GM21447 (cell line): ENCODE measurements around the gene RAMP3.
A peak's percentile ranks its signal among the peaks of the same experiment; 100 is the strongest.
"Not testable (repeated sequence)": the region's sequence is repeated elsewhere in the genome, so short reads cannot be mapped to it uniquely, and the experiment has no call there.

ENCODE experiments used
- ATAC-seq: cut with Tn5 transposase; IDR thresholded peaks from one replicate; pipeline ENCODE4 v1.9.1; 2021; ENCODE audit not compliant: unreplicated experiment

RAMP3 gene, protein sequence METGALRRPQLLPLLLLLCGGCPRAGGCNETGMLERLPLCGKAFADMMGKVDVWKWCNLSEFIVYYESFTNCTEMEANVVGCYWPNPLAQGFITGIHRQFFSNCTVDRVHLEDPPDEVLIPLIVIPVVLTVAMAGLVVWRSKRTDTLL

DNA sequence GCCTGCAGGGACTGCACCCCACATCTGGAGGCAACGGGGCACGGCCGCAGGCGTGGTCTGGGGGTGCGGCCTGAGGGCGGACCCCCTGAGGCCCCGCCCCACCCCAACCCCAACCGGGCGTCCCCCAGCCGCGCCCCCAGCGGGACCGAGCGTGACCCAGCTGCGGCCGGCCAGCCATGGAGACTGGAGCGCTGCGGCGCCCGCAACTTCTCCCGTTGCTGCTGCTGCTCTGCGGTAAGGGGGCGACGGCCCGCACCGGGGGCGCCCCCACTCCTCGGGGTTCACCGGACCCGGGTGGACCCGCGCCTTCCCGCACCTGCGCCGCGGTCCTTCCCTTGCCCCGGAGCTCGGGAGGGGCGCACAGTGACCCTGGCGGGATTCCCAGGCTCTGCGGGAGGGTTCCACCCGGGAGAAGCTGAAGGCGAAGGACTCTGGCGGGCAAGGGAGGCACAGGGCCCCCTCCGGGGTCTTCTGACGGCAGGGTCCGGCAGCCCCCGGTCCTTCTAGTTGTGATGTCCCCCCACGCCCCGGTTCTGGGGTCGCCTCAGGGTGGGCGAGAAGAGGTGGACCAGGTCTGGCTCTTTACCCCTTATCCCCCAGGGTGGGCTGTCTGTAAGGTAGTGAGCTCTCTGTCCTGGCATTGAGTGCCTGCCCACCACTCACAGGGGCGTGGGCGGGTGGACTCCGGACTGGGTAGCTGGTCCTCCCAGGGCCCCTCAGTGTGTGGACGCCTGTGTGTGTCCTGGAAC is at the start of gene RAMP3:
Gene RAMP3, plus strand, starts transcription at position 139 of the 749 bp plus-strand sequence. Its CDS starts 38 bp downstream, at position 177.
- no peak for ATAC-seq

DNA sequence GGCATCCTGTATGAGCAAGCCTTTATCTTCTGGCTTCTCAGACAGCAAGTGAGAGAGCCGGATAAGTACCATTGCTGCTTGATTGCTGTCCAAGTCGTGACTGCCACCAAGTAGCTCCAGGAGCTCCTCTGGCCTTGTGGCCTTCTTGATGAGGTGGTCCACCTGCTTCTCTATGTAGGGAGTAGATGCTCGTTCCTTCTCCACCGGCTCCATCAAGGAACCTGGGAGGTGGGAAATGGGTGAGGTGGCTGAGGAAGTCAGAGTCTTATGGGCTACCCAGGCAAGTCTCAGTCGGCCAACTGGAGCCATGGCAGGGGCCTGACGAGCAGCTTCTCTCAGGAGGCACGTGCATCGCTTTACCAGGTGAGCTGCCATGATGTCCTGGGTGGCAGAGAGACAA is 48.7 kb upstream of the RAMP3 start:
- no peak for ATAC-seq

DNA sequence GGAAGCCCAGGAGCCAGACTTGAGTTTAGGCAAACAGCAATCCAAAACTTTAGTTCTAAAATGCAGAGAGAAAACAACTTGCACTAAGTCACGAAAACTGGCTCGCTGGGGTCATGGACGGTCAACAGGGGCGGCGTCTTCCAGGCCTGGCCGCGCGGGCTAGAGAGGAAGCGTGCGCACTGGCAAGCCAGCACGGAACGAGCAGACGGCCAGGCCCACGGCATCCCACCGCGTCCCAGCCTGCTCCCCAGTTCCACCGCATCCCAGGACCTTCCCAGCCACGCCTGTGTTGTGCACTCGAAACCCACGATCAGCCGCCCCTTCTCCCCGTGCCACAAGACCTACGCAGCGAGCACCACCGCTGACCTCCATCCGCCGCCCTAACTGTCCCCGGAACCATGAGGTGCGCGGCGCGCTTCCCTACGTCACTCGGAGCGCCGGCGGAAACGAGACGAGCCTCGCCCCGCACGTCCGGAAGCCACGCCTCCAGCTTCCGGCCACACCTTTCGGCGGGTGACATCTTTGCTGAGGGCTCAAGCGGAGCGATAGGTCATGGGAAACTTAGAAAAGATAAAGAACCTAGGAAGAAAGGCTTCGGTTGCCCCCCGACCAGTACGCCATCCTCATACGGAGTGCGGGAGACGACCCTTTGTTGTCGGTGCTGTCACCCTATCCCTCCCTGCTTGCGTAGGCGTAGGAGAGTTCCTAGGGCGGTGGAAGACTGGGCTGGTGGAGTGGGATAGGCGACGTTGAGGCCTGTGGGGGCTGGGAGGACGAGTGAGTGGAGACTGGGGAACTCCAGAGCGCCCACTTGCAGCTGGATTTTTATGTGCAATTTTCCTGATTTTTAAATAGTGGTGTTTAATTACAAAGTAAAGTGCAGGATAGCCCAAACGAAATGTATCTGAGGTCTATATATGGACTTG is 46.0 kb upstream of the RAMP3 start, which contains the start of gene TBRG4:
Gene TBRG4, minus strand, starts transcription at position 400 of the 926 bp plus-strand sequence. CDS start 2,460 bp downstream, outside the sequence.
- peak; percentile 93 for ATAC-seq

DNA sequence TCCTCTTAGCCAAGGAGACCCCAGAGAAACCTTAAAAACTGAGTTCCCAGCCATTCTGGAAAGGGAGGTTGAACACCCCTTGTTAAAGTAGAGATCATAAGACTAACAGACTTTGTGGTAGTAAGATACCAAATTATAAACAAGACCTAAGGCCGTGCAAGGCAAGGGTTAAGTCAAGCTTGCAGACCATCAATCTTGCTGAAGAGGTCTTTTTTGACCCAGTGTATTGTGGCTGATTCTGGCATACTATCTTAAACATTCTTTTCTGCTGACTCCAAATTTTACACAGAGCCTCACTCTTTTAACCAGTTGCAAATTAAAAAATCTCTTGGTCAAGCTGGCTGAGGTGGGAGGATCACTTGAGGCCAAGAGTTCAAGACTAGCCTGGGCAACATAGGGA is 44.9 kb upstream of the RAMP3 start:
- ATAC-seq = no peak

DNA sequence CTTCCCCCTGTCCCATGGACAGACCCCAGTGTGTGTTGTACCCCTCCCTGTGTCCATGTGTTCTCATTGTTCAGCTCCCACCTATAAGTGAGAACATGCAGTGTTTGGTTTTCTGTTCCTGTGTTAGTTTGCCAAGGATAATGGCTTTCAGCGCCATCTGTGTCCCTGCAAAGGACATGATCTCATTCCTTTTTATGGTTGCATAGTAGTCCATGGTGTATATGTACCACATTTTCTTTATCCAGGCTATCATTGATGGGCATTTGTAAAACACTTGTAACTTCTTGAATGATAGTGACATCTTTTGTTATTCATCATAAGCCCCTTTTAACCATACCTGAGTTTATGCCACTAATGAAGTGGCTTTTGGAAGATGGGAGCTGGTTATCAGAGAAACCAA is 43.3 kb upstream of the RAMP3 start:
- ATAC-seq = not testable (repeated sequence)

DNA sequence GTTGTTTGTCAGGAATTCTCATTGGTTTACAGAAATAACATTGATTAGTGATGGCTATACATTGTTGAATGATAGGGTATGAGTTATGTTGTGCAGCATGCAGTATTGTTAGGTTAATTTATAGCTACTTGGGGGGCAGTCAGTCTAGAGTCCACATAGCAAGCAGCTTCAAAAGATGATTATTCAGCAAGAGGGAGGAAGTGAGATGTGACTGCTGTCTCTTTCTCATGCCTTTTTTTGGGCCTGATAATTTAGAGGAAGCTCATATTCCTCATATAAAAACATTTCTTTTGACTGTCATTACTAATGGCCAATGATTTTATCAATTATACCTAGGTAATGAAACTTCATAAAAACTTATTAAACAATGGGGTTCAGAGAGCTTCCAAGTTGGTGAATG is 42.7 kb upstream of the RAMP3 start:
- ATAC-seq = no peak

DNA sequence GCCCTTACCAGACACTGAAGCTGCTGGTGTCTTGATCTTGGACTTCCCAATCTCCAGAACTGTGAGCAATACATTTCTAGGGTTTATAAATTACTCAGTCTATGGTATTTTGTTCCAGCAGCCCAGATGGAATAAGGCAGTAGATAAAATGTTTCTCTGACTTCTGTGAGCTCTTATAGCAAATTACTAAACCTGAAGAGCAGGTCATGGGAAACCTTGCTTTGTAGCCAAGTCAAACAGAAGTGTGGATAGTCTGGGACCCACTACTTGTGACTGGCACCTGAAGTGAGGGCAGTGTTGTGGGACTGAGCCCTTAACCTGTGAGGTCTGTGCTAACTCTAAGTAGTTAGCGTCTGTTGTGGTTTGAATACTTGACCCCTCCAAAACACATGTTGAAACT is 41.5 kb upstream of the RAMP3 start:
- no peak for ATAC-seq

DNA sequence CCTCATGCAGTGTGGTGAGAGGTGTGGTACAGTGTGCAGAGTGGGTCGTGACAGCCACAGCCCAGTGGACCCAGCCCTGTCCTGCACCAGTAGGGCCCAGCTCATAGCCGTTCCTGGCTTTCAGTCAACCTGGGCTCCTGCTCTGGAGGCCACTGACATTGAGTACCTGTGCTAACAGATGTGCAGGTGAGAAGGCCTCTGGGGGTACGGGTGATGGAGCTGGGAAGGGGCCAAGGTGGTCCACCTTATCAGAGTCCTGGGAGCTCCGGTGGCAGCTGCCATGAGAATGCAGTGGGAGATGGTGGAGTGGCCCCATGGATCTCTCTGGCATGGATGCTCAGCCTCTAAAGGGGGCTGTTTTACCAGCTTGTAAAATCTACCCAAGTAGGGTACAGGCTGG is 40.0 kb upstream of the RAMP3 start:
- no peak for ATAC-seq

DNA sequence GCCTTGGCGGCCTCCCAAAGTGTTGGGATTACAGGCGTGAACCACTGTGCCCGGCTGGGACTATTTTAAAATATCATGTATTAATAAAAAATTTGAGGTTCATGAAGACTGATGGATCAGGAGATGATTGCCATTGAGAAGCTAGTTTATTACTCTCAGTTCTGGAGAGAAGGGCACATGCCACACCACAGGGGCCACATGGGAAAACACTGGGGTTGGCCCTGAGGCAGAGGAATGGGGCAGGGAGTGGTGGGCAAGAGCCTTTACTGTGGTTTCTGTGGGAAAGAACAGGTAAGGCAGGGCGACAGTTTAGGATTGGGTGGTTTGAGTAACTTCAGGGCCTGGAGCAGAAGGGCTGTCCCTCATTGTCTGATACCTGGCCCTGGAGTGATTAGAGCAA is 39.3 kb upstream of the RAMP3 start:
- no peak for ATAC-seq

DNA sequence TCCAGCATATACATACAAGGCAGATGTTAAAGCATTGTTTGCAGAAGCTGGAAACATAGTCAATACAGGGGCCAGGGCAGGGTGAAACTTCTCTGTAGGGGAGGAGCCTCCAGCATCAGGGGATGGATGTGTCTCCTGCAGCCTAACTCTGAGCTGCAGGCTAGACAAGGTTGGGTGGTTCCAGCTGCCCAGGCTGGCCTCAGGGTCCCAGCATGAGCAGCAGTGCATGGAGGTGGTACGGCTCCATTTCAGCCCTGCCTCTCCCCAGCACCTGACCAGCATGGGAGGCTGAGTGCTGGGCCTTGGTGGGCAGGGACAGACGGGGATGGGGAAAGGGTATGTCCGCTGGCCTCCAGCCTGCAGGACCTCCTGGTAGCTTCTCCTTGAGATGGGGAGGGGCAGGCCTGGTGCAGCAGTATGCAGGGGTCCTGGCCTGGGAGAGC is 38.7 kb upstream of the RAMP3 start:
- no peak for ATAC-seq

DNA sequence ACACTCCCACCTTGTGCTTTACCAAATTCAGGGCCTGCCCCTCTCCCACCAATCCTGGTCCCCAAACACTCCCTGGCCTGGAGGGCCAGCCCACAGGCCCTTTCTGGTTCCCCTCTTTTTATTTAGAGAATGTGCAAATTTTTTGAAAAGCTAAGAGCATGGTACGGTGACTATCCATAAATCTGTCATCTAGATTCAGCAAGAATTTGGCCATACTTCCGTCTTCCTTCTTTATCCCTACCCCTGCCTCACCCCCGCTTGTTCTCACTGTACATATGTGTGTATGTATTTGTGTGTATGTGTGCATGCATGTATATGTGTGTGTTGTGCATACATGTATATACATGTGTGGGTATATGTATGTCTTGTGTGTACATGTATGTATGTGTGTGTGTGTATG is 38.0 kb upstream of the RAMP3 start:
- no peak for ATAC-seq

DNA sequence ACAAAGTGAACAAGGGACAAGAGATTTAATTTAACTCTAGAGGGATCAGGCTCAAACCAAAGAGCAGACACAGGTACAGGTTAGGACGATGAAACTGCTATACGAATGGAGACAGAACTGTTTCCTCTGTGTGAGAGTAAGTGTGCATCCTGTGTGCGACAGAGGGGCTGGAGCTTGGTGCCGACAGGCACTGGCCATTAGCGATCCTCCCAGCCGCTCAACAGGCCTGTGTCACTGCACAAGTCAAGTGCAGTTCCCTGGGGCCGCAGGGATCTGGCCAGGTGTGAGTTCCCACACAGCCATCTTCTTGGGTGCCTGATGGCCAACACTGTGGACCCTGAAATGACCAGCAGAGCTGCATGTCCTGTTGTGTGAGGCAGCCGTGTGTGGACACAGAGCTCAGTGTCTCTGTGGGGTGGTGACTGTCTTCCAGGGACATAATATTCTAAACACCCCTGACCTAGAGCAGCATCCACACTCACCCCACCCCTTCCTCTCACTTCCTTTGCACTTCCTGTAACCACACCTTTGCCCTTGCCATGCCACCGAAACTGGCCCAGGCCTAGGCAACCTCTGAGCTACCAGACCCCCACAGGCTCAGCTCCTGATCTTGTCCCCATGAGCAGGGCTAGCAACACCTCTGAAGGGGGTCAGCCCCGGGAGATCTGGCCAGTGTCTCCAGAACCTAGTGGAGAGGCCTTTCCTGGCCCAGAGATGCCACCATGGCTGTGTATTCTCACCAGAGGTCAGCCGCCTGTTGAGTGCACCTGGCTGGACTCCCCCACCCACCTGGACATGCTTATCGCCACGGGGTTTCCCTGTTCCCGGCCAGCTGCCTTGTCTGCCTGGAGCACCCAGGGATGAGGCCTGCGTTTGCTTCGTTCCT is 34.4 kb upstream of the RAMP3 start:
- no peak for ATAC-seq

DNA sequence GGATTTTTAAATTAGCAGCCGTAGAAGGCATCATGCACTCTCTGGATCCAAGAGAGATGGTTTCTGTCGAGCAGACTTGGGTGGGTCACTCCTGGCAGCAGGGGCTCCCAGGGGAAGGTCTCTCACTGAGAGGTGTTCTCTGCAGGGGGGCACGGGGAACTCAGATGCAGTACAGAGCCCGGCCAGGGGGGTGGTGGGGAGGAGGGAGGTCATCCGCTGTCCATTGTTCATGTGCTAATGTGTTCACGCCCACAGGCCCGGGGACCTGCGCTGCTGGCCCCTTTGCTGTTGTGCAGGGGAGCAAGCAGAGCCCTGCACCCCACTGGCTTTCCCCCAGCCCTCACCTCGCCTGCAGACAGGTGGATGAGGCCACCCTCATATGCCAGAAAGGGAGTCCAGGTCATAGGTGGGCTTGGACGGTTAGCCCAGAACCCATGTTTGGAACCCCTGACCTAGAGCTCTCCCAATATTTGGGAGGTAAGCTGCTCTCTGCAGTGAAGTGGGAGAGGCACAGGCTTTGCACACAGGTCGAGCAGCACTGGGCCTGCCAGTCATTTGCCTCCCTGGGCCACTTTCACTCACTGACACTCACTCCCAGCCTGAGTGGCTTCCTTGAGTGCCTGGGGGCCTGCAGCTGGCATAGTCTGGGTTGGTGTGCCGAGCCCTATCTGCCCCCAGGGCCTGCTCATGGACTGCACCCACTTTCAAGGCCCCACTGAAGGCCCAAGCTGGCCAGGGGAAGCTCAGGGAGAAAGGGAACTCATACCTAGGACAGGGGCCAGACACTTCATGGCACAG is 33.5 kb upstream of the RAMP3 start:
- no peak for ATAC-seq

DNA sequence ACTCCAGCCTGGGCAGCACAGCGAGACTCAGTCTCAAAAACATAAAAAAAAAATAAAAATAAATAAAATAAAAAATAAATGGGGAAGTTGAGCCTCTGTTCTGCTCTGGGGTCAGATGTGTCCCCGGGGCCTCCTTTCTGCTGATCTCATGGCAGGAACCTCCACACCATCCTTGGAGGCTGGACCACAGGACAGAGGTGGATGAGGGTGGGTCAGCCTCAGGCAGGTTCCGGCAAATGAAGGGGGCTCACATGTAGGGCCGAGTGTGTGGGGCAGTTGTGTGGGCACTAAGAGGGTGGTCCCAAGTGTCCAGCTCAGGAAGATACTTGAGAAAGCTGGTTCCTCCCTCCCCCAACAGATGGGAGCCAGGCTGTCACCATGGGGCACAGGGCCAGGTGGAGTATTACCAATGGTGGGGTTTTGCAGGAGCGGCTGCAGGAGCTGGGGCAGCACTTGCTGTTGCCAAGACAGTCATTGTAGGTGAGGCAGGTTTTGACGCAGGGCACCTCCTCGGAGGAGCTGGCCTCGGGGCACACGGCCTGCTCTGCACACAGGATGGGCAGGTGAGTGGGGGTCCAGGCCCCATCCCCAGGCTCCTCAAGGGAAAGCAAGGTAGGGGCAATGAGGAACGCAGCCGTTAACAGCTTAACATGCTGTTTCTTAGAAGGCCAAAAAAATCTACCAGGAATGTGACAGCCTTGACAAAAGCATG is 32.2 kb upstream of the RAMP3 start:
- ATAC-seq = no peak

DNA sequence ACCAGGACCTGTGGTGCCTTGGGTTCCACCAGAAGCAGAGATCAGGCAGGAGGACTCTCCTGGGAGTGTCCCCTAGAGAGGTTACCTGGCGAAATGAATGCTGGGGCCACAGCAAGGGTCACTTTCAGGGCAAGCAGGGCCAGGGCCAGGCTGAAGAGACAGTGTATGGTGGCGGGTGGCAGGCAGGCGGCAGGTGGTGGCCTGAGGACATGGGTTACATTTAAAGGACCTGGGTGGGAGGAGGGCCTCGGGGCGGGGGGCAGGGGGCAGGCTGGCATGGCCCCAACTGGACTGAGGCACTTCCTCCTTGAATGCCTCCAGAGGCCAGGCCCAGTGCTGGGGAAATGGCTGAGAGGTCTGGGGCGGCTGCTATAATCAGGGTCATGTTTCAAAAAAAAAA is 31.4 kb upstream of the RAMP3 start:
- ATAC-seq = no peak

DNA sequence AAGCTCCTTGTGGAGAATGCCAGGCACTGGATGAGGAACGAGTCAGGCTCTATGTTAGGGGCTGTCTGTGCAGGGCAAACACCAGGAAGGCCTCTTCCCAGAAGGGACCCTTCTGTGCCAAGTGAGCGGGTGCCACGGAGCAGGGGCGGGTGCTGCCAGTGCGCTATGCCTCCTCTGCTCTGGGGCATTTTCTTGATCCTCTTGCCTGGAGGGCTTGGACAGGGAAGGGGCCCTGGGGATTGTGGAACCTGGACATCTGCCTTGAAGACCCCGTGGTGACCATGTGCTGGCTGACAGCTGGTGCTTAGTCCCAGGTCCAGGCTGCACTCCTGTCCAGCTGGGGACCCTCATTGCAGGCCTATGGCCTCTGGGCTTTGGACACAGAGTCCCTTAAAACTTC is 30.7 kb upstream of the RAMP3 start:
- no peak for ATAC-seq

DNA sequence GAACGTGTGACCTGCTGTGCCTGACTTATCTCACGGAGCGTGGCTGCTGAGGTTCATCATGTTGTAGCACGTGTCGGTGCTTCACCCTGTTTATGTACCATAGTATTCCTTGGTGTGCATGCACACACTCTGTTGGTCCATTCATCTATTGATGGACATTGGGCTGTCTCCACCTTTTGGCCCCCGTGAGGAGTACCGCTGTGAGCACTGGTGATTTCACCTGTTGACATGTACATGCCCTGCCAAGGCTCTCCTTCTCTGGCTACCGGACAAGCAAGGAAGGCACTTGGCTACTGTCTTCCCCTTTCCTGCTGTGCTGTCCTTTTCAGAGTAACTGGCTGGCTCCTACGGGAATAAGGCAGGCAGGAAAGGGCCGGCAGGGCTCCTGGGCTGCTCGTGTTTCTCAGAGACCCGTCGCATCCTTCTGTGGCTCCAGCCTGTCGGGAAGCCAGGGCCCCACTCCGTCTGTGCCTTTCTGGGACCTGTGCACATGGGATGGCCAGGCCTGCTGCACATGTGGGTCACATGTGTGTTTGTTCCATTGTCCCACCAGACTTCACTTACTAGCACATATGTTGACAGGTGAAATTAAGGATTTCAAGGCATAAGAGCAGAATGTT is 28.3 kb upstream of the RAMP3 start:
- no peak for ATAC-seq

DNA sequence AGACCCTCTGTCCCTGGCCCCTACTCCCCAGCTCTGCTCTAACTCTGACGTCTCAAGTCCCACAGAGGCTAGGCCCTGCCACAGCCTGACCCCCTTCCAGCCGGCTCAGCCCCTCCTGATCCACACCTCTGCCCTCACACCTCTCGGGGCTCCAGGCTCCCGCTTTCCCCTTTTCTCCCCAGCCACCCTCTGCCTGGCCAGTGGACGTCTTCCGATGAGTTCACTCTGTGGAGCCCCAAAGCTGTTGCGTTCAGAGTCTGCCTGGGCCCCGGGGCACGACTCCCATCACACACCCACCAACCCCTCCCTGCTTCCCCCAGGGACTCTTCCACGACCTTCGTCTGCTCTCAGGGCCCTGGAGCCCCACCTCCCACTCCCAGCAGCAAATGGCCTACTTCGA is 27.7 kb upstream of the RAMP3 start:
- no peak for ATAC-seq

DNA sequence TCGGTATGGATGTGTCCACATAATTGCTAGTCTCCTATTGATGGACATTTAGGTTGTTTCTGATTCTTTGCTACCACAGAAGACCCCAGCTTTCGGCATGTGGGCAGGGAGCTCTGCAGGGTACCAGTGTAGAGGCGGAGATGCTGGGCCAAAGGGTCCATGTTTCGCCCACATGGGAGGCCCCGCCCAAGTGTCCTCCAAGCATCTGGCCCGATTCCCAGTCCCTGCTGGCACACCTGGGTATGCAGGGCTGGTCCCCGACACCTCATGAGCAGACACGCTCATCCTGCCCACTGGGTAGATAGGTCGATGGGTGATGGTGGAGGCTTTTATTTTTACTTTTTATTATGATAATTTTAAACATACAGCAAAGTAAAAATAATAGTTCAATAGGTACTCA is 26.7 kb upstream of the RAMP3 start:
- ATAC-seq = no peak
